ENCODE results near the gene CMSS1. TPM values are rescaled to one million over a fixed set of nuclear protein-coding genes. Genes with fewer than 3 reads are reported as not detected.

Gene CMSS1
- polyA plus RNA-seq, 2 of the 4 experiments (the other 2 are of a cell fraction), result 61.1 to 62.9 TPM

DNA sequence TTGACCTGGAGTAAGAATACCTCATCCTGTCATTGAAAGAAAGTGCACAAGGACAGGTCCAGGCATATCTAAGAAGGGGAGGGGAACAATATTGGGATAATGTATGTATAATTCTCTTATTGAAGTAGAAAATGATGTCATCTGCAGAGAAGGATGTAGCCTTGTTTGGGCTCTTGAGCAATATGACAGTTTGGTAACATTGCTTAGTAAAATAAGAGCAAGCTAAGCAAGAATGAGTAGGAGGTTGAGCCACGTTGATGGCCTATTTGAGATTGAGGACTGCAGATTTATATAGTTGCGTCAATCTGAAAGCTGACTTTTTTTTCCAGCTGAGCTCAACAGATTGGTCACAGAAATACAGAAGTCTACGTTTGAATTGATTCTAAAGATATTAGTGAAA, 151.5 kb downstream of the CMSS1 start:
- TF ChIP-seq ZSCAN20 (CRISPR knock-in tag; IDR thresholded peaks at IDR 0.05), result no peak
- TF ChIP-seq SMC3 (IDR thresholded peaks at IDR 0.05), result no peak
- TF ChIP-seq MAZ (IDR thresholded peaks at IDR 0.05; ENCODE audit: borderline replicate concordance, low read depth, low read length), result no peak
- TF ChIP-seq TP53 (CRISPR knock-in tag; IDR thresholded peaks at IDR 0.05), result no peak
- no peak for TF ChIP-seq CHD2 (IDR thresholded peaks at IDR 0.05; ENCODE audit: low read length, partially characterized antibody)
- TF ChIP-seq, protein P1, sequence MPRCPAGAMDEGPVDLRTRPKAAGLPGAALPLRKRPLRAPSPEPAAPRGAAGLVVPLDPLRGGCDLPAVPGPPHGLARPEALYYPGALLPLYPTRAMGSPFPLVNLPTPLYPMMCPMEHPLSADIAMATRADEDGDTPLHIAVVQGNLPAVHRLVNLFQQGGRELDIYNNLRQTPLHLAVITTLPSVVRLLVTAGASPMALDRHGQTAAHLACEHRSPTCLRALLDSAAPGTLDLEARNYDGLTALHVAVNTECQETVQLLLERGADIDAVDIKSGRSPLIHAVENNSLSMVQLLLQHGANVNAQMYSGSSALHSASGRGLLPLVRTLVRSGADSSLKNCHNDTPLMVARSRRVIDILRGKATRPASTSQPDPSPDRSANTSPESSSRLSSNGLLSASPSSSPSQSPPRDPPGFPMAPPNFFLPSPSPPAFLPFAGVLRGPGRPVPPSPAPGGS (IDR thresholded peaks at IDR 0.05), result no peak
- TF ChIP-seq JUN (IDR thresholded peaks at IDR 0.05), result no peak
- no peak for TF ChIP-seq RAD21 (conservative IDR thresholded peaks at IDR 0.05 in 1 of 2, IDR thresholded peaks at IDR 0.05 in 1 of 2)
- no peak for TF ChIP-seq GATA3 (IDR thresholded peaks at IDR 0.05; ENCODE audit: borderline replicate concordance)
- no peak for TF ChIP-seq PHF8 (IDR thresholded peaks at IDR 0.05; ENCODE audit: borderline replicate concordance, low read depth)
- TF ChIP-seq ZNF302 (CRISPR knock-in tag; IDR thresholded peaks at IDR 0.05), result no peak
- no peak for TF ChIP-seq ESRRA (IDR thresholded peaks at IDR 0.05; ENCODE audit: borderline replicate concordance, low read length)
- TF ChIP-seq MAFK (IDR thresholded peaks at IDR 0.05; ENCODE audit: partially characterized antibody), result no peak
- WGBS (ENCODE audit: missing lambda C conversion rate), result 74% methylated on average over 3 of the region's 3 CpGs
- DNase-seq (ENCODE audit: low read depth in 1 of 2, low spot score in 1 of 2), result no peak
- H3K4me2 ChIP-seq, result no peak overlapping the region
- no peak overlapping the region for H3K4me3 ChIP-seq
- H3K4me1 ChIP-seq, result peaks cover 12% of the 10 kb centered on the region; the same call in 2 of the 3 replicates
- H3K9me3 ChIP-seq, result no peaks in the 10 kb centered on the region
- no peak overlapping the region for H3K27ac ChIP-seq
- FAIRE-seq, result no peak
- ChIA-PET POLR2A (no interaction called here), CTCF (interaction anchor here (0.7 kb wide), 1 partner anchor 126 kb away, joined by 3 read pairs; no protein-coding TSS in a partner anchor)
- ATAC-seq, result no peak

DNA sequence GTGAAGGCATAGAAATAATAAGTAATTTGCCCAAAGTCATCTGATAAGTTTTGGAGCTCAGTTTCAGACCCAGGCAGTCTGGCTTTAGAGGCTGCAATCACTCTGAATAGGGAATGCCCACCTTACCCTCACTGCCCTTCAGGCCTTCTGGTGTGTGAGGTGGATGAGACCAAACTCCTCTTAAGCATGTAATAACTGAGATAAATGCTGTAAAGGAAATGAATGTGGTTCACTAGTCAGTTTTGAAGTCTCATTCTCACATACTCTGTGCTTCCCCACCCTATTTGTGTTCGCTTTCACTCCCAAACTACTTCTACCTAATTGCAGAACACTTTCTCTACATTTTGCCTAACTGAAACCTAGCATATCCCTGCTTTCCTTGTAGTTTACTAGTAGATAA, 152.5 kb downstream of the CMSS1 start:
- FAIRE-seq (no peak), DNase-seq (ENCODE audit: low read depth in 1 of 2, low spot score in 1 of 2) (no peak), ATAC-seq (no peak)
- no peak overlapping the region for H3K4me2 ChIP-seq
- TF ChIP-seq HOXA7 (CRISPR knock-in tag; IDR thresholded peaks at IDR 0.05) (no peak), HEYL (CRISPR knock-in tag; IDR thresholded peaks at IDR 0.05) (no peak), CEBPB (IDR thresholded peaks at IDR 0.05) (no peak)
- TF ChIP-seq, protein P2, sequence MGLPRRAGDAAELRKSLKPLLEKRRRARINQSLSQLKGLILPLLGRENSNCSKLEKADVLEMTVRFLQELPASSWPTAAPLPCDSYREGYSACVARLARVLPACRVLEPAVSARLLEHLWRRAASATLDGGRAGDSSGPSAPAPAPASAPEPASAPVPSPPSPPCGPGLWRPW (IDR thresholded peaks at IDR 0.05), result no peak
- ChIA-PET CTCF (no interaction called here), POLR2A (no interaction called here)
- H3K4me3 ChIP-seq, result no peak overlapping the region
- no peaks in the 10 kb centered on the region for H3K9me3 ChIP-seq
- H3K27ac ChIP-seq, result no peak overlapping the region
- peaks cover 6% of the 10 kb centered on the region; the same call in 2 of the 3 replicates for H3K4me1 ChIP-seq
- WGBS (ENCODE audit: missing lambda C conversion rate), result 97% methylated on average over 1 of the region's 1 CpG

DNA sequence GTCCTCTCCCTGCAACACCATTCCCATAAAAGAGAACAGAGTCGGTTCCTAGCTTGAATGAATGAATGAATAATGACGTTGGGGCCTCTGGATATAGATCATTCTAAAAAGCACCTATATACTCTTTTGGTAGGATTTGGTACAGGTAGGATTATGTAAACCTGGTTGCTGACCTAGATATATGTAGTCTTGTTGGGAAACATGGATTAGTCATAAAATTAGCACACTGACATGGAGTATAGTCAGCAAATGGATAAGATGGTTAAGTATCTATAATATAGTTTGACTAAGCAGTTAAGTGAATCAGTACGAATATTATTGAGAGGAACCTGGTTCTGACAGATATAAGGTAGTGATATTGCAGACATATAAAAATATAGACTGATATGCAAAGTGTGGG, 154.1 kb downstream of the CMSS1 start:
- TF ChIP-seq, protein P3, sequence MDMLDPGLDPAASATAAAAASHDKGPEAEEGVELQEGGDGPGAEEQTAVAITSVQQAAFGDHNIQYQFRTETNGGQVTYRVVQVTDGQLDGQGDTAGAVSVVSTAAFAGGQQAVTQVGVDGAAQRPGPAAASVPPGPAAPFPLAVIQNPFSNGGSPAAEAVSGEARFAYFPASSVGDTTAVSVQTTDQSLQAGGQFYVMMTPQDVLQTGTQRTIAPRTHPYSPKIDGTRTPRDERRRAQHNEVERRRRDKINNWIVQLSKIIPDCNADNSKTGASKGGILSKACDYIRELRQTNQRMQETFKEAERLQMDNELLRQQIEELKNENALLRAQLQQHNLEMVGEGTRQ (IDR thresholded peaks at IDR 0.05), result no peak
- TF ChIP-seq SREBF2 (IDR thresholded peaks at IDR 0.05) (no peak), GATA3 (IDR thresholded peaks at IDR 0.05; ENCODE audit: borderline replicate concordance) (no peak), BHLHE40 (IDR thresholded peaks at IDR 0.05; ENCODE audit: low read depth, low read length) (no peak), EP300 (IDR thresholded peaks at IDR 0.05) (no peak), CHD2 (IDR thresholded peaks at IDR 0.05; ENCODE audit: low read length, partially characterized antibody) (no peak), ESRRA (IDR thresholded peaks at IDR 0.05; ENCODE audit: borderline replicate concordance, low read length) (no peak), HOXA7 (CRISPR knock-in tag; IDR thresholded peaks at IDR 0.05) (no peak), NFE2L2 (conservative IDR thresholded peaks at IDR 0.05; ENCODE audit: low read length) (no peak)
- TF ChIP-seq, protein P4, sequence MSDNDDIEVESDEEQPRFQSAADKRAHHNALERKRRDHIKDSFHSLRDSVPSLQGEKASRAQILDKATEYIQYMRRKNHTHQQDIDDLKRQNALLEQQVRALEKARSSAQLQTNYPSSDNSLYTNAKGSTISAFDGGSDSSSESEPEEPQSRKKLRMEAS (IDR thresholded peaks at IDR 0.05), result no peak
- no peaks in the 10 kb centered on the region for H3K9me3 ChIP-seq
- no peak overlapping the region for H3K4me3 ChIP-seq
- FAIRE-seq, result no peak
- no peak for ATAC-seq
- 92% methylated on average over 3 of the region's 3 CpGs for whole genome bisulfite sequencing (ENCODE audit: missing lambda C conversion rate)
- no peak overlapping the region for H3K4me2 ChIP-seq
- no peaks in the 10 kb centered on the region for H3K4me1 ChIP-seq
- POLR2A ChIA-PET, result no interaction called here
- DNase-seq (ENCODE audit: low read depth in 1 of 2, low spot score in 1 of 2), result no peak
- H3K27ac ChIP-seq, result no peak overlapping the region
- CTCF ChIA-PET, result interaction anchor here (0.6 kb wide), 2 partner anchors 140 to 621 kb away, joined by 3 read pairs; no protein-coding TSS in a partner anchor

Measured in A549 (cell line).